Fibroblast of skin of right biceps (primary cell): ENCODE results near the gene LRFN5.
"Not testable (repeated sequence)": the region's sequence is repeated elsewhere in the genome, so short reads cannot be mapped to it uniquely, and the experiment has no call there.

ENCODE experiments used
- DNase-seq: peaks from one replicate; pipeline ENCODE4 v3.0.0-alpha.2; 2013

LRFN5 gene

GRCh38 chr14:41905394-41905964 lies 298.8 kb downstream of the LRFN5 start:
- no peak for DNase-seq

GRCh38 chr14:41911155-41911554 lies 304.5 kb downstream of the LRFN5 start:
- not testable (repeated sequence) for DNase-seq

- no peak for DNase-seq
Measured at GRCh38 chr14:41913398-41913797, 306.7 kb downstream of the LRFN5 start.

- no peak for DNase-seq
Measured at GRCh38 chr14:41915732-41916131, 309.1 kb downstream of the LRFN5 start.

- no peak for DNase-seq
Measured at GRCh38 chr14:41916313-41916712, 309.6 kb downstream of the LRFN5 start.

GRCh38 chr14:41925409-41925808 lies 318.7 kb downstream of the LRFN5 start:
- peak; percentile 39 for DNase-seq

- DNase-seq, result peak; percentile 0
Measured at GRCh38 chr14:41950428-41951151, 343.9 kb downstream of the LRFN5 start.
